Adrenal gland (tissue), 12 donors: ENCODE data around the gene LRRC15. TPM values are rescaled to one million over a fixed set of nuclear protein-coding genes. Genes with fewer than 3 reads are reported as not detected.

ENCODE experiments used
- DNase-seq, 7 donors: peaks; one replicate each; pipeline ENCODE4 v3.0.0-alpha.2; 2019 to 2020
- H3K27ac ChIP-seq, 5 donors: fragments of 200-600 bp; sonication (generic) in 4 of 5; 1 replicate in 3 of 5; 2 replicates in 2 of 5; pipeline versions ENCODE4 v1.5.1 to v1.8.0; 2016 to 2020; ENCODE audit warnings: mild to moderate bottlenecking in 1 of 5
- H3K27me3 ChIP-seq: fragments of 200-600 bp; 2 replicates; pipeline ENCODE4 v1.8.0; 2021
- H3K36me3 ChIP-seq, 2 donors: fragments of 200-600 bp; replicated peaks in 1 of 2; 1 replicate in 1 of 2; 2 replicates in 1 of 2; pipeline versions ENCODE4 v1.5.1 to v1.8.0; 2018 to 2022
- H3K4me1 ChIP-seq, 2 donors: fragments of 200-600 bp; replicated peaks in 1 of 2; 1 replicate in 1 of 2; 2 replicates in 1 of 2; pipeline versions ENCODE4 v1.5.1 to v1.8.0; 2018 to 2021
- H3K4me3 ChIP-seq, 4 donors: fragments of 200-600 bp; sonication (generic) in 3 of 4; one replicate each; pipeline ENCODE4 v1.5.1; 2016 to 2018
- H3K9me3 ChIP-seq, 3 donors: fragments of 200-600 bp; sonication (generic) in 1 of 3; replicated peaks in 1 of 3; 1 replicate in 2 of 3; 2 replicates in 1 of 3; pipeline versions ENCODE4 v1.5.1 to v1.8.0; 2016 to 2021
- POLR2A ChIP-seq, 2 donors: fragments of 450-650 bp; IDR thresholded peaks; one replicate each; pipeline ENCODE4 v1.6.1; 2017; ENCODE audit warnings: antibody characterized with exemption in 2 of 2, mild to moderate bottlenecking in 2 of 2, moderate library complexity in 1 of 2
- WGBS, 4 donors: extraction: QIAGEN DNeasy Blood & Tissue Kit in 2 of 4; methylation state at CpG; one replicate each; pipeline versions ENCODE4 v1.1.5 to v1.1.7; 2013 to 2017; 5-methylcytosine and 5-hydroxymethylcytosine counted together
- intact Hi-C, 2 donors: fragments of 100-400 bp; cut with DNase I; formaldehyde crosslinking; loops; one replicate each; pipeline versions ENCODE4 v1.14.1 to v1.15.0; 2022 to 2023
- polyA plus RNA-seq, 3 donors: library from polyadenylated mRNA; stranded (reverse); fragments of 200-250 nt in 2 of 3; fragments of 350-450 nt in 1 of 3; fragmentation: Illumina TruSeq in 1 of 3; extraction: RNeasy Lipid Tissue Mini Kit (QIAGEN cat#74804) in 1 of 3; gene quantifications; one replicate each; pipeline ENCODE4 v1.2.3, GENCODE V29; 2013 to 2014
- total RNA-seq, 9 donors: library from RNA; depleted of rRNA in 4 of 9; stranded (reverse); fragments of >200 nt in 4 of 9; fragments of 120-200 nt in 1 of 9; fragmentation: NEBNext Ultra II Directional in 1 of 9; extraction: Animal tissue kit (Norgen Biotek cat#: 25700) in 1 of 9; gene quantifications; one replicate each; pipeline versions ENCODE4 v1.1.0 to v1.2.4, GENCODE V29; 2013 to 2023
- TF ChIP-seq, protein P1 (sequence below), 6 experiments: fragments of 450-650 bp in 4 of 6; fragments of 200-600 bp in 2 of 6; sonication (generic) in 1 of 6; IDR thresholded peaks; 1 replicate in 5 of 6; 2 replicates in 1 of 6; pipeline versions ENCODE4 v1.5.1 to v1.8.0; 2016 to 2021; ENCODE audit warnings: antibody characterized with exemption in 6 of 6, mild to moderate bottlenecking in 2 of 6, moderate library complexity in 1 of 6
- donor health status: healthy with polysubstance abuse.
- donor health status: Bipolar disorder and iron deficiency.
- donor health status: DM: yes; HTN: yes; CAD: no.
- donor health status: DM: no; HTN: no; CAD: no.
- donor health status: DM: no; HTN: no; CAD: no.
- donor health status: DM: yes; HTN: yes; CAD: no.

Gene LRRC15
- total and polyA plus RNA-seq, 12 donors = 0.05 to 0.31 (median 0.12) TPM; not detected in 2

DNA sequence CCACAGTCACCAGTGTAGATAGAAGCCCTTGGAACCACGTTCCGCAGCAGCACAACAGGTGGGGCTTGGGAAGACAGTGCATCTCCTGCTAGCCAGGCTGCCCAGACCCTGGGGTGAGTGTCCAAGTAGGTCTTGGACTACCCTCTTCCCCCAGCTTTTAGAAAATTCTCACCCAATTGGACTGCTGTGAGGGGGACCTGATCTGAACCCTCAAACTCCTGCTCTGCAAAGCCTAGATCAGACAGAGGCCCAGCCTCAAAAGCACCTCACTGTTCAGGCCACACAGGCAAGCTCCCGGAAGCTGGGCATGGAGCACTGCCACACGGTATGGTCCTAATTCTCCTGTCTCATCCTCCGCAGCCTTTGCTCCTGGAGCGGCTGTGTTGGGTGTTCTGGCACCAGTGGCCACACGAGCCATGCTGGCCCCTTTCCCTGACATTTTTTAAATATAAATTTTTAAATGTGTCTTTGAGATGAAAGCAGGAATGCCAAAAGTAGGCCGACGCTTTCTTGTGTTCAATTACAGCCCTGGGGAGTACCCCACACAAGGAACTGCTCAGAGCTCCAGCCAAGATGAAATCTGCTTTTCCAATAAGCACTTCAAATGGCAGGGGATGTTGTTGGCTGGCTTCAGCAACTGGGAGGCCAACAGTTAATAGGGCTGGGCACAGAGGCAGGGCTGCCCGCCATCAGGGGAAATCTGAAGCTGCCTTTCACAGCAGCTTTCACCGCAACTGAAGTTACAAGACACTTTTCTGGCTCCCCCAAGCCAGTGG, 59.3 kb downstream of the LRRC15 start:
- Histone ChIP-seq H3K27me3 (no peaks in the 10 kb centered on the region), H3K4me1 (peaks cover 27 to 31% of the 10 kb centered on the region in 2 donors), H3K9me3 (no peaks in the 10 kb centered on the region), H3K4me3 (peak overlapping the region in 1 of 4 donors; percentile 42), H3K36me3 (no peaks in the 10 kb centered on the region), H3K27ac (peak overlapping the region in 3 of 5 donors; percentile 28 to 93 (median 48))
- DNase-seq = peak in 1 of 7 donors; percentile 33
- intact Hi-C loops = loop anchor here (5.0 to 10.0 kb wide), 3 partner anchors 38 to 645 kb away; partner anchors contain the start of gene HES1 (in 1 of the 2)
- TF ChIP-seq, protein P1, sequence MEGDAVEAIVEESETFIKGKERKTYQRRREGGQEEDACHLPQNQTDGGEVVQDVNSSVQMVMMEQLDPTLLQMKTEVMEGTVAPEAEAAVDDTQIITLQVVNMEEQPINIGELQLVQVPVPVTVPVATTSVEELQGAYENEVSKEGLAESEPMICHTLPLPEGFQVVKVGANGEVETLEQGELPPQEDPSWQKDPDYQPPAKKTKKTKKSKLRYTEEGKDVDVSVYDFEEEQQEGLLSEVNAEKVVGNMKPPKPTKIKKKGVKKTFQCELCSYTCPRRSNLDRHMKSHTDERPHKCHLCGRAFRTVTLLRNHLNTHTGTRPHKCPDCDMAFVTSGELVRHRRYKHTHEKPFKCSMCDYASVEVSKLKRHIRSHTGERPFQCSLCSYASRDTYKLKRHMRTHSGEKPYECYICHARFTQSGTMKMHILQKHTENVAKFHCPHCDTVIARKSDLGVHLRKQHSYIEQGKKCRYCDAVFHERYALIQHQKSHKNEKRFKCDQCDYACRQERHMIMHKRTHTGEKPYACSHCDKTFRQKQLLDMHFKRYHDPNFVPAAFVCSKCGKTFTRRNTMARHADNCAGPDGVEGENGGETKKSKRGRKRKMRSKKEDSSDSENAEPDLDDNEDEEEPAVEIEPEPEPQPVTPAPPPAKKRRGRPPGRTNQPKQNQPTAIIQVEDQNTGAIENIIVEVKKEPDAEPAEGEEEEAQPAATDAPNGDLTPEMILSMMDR (IDR thresholded peaks at IDR 0.05) = no peak
- no peak for TF ChIP-seq POLR2A (IDR thresholded peaks at IDR 0.05)
- 52 to 67% (median 59%) methylated on average over 10 to 11 of the region's 11 CpGs for WGBS, 4 donors

DNA sequence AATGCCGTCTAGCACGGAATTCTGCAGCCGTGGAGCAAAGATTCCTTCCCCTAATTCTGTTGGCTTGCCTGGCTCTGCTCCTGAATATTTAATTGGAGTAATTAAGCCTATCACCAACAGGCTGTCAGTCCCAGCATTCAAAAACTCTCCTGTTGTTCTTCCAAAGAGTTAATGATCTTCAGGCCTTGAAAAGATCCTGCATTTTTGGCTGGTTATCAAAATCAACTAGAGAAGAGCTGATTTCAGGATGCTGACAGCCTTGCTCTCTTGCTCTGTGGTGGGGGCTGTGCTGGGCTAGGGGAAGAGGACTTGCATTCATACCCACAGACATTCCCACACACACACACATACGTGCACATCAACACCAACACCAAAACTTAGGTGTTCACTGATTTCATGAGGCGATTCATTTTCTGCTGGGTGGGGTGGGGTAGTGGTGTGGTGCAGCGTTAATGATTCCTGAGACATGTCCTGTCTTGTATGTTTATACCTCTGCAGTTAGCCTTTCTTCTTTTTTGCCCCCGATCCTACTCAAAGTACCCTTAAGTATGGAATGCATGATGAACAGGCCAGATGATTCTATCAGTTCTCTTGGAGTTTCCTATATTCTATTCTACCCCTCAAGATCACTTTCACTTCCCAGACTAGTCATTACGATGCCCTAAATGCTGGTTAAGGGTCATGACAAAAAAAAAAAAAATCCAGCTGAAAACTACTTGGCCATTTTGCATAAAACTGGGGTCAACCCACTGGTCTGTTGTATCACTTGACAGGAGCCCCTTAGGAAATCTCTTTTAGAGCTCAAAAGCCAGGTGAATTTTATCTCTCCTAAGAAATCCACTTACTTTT, 60.7 kb downstream of the LRRC15 start:
- Histone ChIP-seq H3K4me3 (peak overlapping the region in 1 of 4 donors; percentile 15), H3K9me3 (no peaks in the 10 kb centered on the region), H3K36me3 (no peaks in the 10 kb centered on the region), H3K27me3 (no peaks in the 10 kb centered on the region), H3K27ac (peak overlapping the region in 3 of 5 donors; percentile 36 to 48 (median 40)), H3K4me1 (peaks cover 22 to 24% of the 10 kb centered on the region in 2 donors)
- intact Hi-C loops = no loop called here
- no peak for TF ChIP-seq POLR2A (IDR thresholded peaks at IDR 0.05)
- TF ChIP-seq, protein P1 (IDR thresholded peaks at IDR 0.05) = no peak
- peak in 1 of 7 donors; percentile 34 for DNase-seq
- 43 to 50% (median 47%) methylated on average over 8 of the region's 8 CpGs for WGBS, 4 donors

DNA sequence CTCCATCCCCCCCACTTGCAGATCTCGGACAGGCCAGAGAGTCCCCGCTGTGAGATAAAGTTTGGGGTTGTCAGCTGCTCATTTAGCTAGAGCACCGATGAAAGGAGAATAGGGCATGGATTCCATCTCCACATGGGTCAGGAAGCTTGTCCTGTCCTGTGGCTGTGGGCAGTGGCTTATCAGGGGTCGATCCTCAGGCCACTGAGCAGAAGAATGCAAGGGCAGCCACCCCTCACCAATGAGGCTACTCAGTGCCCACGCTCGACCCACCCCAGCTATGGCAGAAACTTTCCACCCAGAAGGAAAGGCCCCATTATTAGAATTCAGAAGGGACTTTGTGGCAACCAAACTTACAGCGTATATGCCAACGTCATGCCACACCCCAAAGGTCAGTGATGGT, 61.7 kb downstream of the LRRC15 start:
- TF ChIP-seq, protein P1 (IDR thresholded peaks at IDR 0.05) = no peak
- TF ChIP-seq POLR2A (IDR thresholded peaks at IDR 0.05) = no peak
- peak in 1 of 7 donors; percentile 12 for DNase-seq
- Histone ChIP-seq H3K9me3 (no peaks in the 10 kb centered on the region), H3K4me3 (no peak overlapping the region), H3K27me3 (no peaks in the 10 kb centered on the region), H3K27ac (no peak overlapping the region), H3K4me1 (peaks cover 18 to 20% of the 10 kb centered on the region in 2 donors), H3K36me3 (no peaks in the 10 kb centered on the region)
- intact Hi-C loops = no loop called here
- 86 to 93% (median 89%) methylated on average over 6 to 8 of the region's 8 CpGs for WGBS, 4 donors
